ENCODE measurements around the gene CCDC97.
"Not testable (repeated sequence)": the region's sequence is repeated elsewhere in the genome, so short reads cannot be mapped to it uniquely, and the experiment has no call there.

Gene CCDC97

DNA sequence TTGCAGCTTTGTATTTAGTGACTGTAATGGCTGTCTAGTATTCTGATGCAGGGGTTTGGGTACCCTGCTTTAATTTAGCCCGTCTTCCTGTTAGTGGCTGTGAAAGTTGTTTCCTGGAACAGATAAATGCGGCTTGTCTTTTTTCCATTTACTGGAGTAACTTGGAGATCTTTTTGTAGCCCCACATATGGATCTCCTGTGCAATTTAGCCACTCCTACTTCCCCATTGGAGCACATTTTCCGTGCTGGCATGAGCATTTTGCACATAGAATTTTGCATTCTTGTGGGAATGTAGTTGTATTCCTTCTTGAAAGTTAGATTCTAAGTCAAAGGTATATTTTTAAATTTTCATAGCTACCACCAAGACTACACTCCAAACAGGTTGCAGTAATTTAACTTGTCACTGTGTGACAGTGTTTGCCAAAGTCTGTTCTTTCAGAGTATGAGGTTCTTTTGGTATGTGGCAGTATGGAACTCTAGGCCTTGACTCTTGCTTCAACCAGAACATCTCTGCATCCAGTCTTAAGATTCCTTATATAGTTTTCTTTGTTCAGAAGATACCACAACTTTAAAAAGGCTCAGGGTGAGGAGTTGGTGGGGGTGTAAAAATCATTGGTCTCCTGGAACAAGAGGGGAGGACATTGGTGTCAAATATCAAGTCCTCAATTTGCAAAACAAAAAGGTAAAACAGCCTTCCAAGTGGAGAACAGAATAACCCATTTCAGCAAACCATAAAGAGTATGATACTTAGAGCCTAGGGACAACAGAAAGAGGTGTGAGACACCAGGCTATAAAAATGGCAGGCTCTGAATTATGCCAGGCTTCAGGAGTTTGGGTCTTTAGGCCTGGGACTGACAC, 21.1 kb upstream of the CCDC97 start:
- DNase-seq (ENCODE audit: insufficient read length, low spot score) (no peak), FAIRE-seq (no peak)
- no peak for TF ChIP-seq CTCF (IDR thresholded peaks at IDR 0.05; ENCODE audit: insufficient read depth, missing control alignments)

GRCh38 chr19:41289814-41290213, 20.2 kb upstream of the CCDC97 start:
- FAIRE-seq; DNase-seq (ENCODE audit: insufficient read length, low spot score): not testable (repeated sequence)

DNA sequence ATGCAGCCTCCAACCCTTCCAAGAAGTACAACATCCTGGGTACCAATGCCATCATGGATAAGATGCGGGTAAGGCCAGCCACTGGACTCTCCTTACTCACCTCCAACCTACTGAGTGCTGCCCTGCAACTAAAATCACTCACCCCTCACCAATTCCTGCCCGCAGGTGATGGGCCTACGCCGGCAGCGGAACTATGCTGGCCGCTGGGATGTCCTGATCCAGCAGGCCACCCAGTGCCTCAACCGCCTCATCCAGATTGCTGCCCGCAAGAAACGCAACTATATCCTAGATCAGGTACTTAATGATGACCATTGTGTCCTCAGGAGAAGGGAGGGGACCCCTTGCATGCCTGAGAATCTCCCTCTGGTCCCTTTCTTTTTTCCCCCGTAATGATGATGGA, 15.6 kb upstream of the CCDC97 start:
- no peak for DNase-seq (ENCODE audit: insufficient read length, low spot score)
- FAIRE-seq: no peak
- no peak for TF ChIP-seq CTCF (IDR thresholded peaks at IDR 0.05; ENCODE audit: insufficient read depth, missing control alignments)

DNA sequence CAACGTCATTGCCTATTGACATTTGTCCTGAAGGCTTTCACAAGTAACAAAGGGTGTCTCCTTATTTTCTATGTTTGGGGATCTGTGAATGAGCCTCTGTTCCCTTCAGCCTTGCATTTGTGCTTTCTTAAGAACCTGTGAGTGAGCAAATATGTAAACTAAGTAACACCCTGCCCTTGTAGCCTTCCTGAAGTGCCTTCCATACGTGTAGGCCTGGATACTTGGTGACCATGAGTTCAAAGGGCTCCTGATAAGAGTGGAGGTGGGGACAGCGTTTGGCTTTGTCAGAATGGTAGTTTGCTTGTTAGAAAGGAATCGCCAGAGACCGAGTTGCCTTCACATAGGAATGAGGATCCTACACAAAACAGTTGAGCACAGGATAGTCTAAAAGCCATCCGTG, 14.5 kb upstream of the CCDC97 start:
- TF ChIP-seq CTCF (IDR thresholded peaks at IDR 0.05; ENCODE audit: insufficient read depth, missing control alignments): no peak
- no peak for FAIRE-seq
- no peak for DNase-seq (ENCODE audit: insufficient read length, low spot score)

DNA sequence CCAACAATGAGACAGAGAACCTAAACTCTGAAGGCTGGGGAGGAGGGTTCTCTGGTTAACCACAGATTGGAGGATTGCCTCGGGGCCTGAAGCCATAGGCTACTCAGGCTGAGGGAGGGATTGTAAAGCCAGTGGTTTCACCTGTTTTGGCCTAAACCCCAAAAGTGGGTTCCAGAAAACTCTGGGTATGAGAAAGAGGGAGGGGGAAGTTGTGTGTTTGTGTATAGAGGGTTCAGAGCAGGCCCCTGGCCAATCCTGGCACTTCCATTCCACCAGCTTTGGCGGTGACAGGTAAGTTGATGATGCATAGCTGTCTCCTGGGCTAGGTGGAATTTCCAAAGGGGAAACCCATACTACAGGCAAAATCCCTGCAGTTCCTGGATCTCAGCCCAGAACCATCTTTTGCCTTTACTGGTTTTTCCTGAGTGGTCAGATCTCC, 13.5 kb upstream of the CCDC97 start:
- TF ChIP-seq CTCF (IDR thresholded peaks at IDR 0.05; ENCODE audit: insufficient read depth, missing control alignments): no peak
- no peak for DNase-seq (ENCODE audit: insufficient read length, low spot score)
- FAIRE-seq: no peak

- FAIRE-seq (no peak), DNase-seq (ENCODE audit: insufficient read length, low spot score) (no peak)
- no peak for TF ChIP-seq CTCF (IDR thresholded peaks at IDR 0.05; ENCODE audit: insufficient read depth, missing control alignments)
Measured at GRCh38 chr19:41297628-41298347, 12.2 kb upstream of the CCDC97 start.

- no peak for FAIRE-seq
- DNase-seq (ENCODE audit: insufficient read length, low spot score): no peak
- TF ChIP-seq CTCF (IDR thresholded peaks at IDR 0.05; ENCODE audit: insufficient read depth, missing control alignments): no peak
Measured at GRCh38 chr19:41298348-41298964, 11.5 kb upstream of the CCDC97 start.

All from D721Med (cell line).